Motor neuron (in vitro differentiated cells): Measurements from ENCODE around the gene USHBP1. TPM values are rescaled to one million over a fixed set of nuclear protein-coding genes. Genes with fewer than 3 reads are reported as not detected.

ENCODE experiments used
- ATAC-seq, 8 experiments: fragments of 200-7000 bp; cut with Tn5 transposase; replicated peaks in 6 of 8; 2 replicates each; pipeline ENCODE4 v1.8.0; 2021; ENCODE audit warnings: mild to moderate bottlenecking in 8 of 8, moderate library complexity in 8 of 8
- H3K27ac ChIP-seq, 2 donors: fragments of 250-450 bp; sonication (Bioruptor Pico); 2 replicates each; pipeline ENCODE4 v1.9.0; 2021; ENCODE audit warnings: antibody characterized with exemption in 2 of 2, mild to moderate bottlenecking in 2 of 2, moderate library complexity in 1 of 2
- H3K4me1 ChIP-seq, 2 donors: fragments of 250-450 bp; sonication (Bioruptor Pico); replicated peaks in 1 of 2; 2 replicates each; pipeline ENCODE4 v1.6.1; 2021; ENCODE audit warnings: antibody characterized with exemption in 2 of 2, mild to moderate bottlenecking in 2 of 2, moderate library complexity in 1 of 2
- H3K4me3 ChIP-seq, 5 donors: fragments of 250-450 bp; sonication (Bioruptor Pico); 2 replicates each; pipeline ENCODE4 v1.9.0; 2021; ENCODE audit warnings: antibody characterized with exemption in 5 of 5, mild to moderate bottlenecking in 5 of 5, moderate library complexity in 4 of 5
- WGBS, 10 experiments: fragments of 450-650 bp; shearing (Covaris generic); methylation state at CpG; one replicate each; pipeline ENCODE4 v1.0.0; 2022; 5-methylcytosine and 5-hydroxymethylcytosine counted together
- in situ Hi-C, 9 experiments: fragments of 400-800 bp; cut with MboI; loops; one replicate each; pipeline ENCODE4 v1.15.0; 2021; ENCODE audit warnings: low sequenced_read_pairs in 9 of 9, low pct_unique_long_range_greater_than_20kb in 2 of 9; ENCODE audit not compliant: unreplicated experiment in 9 of 9
- total RNA-seq, 8 experiments: library from RNA; unstranded; fragments of 300-600 nt; gene quantifications; 2 replicates each; pipeline versions ENCODE4 v1.2.3 to v1.2.4, GENCODE V29; 2022

USHBP1 gene
- total RNA-seq, 8 experiments from 2014 or later: 0.07 to 0.59 (median 0.27) TPM; not detected in 1

GRCh38 chr19:17240062-17240752 lies 24.3 kb downstream of the USHBP1 start:
- WGBS, 10 experiments: 0 to 83% (median 46%) methylated on average over 1 to 5 of the region's 24 CpGs; no CpG with 5 or more reads in 2 of the 10 experiments
- Histone ChIP-seq H3K4me3 (no peak overlapping the region), H3K4me1 (peaks cover 22 to 24% of the 10 kb centered on the region in 2 donors), H3K27ac (peak overlapping the region in 1 of 2 donors; percentile 13)
- no peak for ATAC-seq
- in situ Hi-C loops: no loop called here

DNA sequence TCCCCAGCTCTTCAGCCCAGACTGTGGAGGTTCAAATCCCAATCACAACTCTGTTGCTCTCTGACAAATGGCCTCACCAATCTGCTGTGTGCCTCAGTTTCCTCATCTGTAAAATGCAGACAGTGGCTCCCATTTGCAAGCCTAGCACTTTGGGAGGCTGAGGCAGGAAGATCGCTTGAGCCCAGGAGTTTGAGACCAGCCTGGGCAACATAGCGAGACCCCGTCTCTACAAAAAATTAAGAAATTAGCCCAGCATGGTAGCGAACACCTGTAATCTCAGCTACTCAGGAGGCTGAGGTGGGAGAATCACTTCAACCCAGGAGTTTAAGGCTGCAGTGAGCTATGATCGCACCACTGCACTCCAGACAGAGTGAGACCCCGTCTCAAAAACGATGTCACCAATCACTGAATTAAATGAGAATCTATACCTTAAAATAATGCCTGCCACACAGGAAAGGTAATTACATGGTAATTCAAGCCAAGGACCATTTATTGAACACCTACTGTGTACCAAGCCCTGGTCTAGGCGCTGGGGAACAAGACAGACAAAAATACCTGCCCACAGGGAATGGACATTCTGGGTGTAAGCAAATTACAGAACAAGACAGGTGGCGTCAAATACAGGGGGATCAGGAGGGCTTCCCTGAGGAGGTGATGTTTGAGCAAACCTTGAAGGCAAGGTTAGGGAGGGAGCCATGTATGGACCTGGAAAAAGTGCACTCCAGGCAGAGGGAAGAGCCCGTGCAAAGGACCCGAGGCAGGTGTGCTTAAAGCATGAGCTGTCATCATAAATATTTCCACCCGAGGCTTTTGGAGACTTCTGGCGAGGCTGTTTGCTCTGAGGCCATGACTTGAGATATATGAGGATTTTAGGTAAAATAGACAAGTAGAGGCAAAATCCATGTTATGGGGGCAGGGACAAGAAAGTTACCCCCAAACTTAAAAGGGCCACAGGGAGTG lies 26.5 kb downstream of the USHBP1 start:
- Histone ChIP-seq H3K27ac (no peak overlapping the region), H3K4me1 (peaks cover 24 to 26% of the 10 kb centered on the region in 2 donors), H3K4me3 (no peak overlapping the region)
- in situ Hi-C loops: no loop called here
- no peak for ATAC-seq
- WGBS, 10 experiments: 80 to 100% (median 95%) methylated on average over 1 to 10 of the region's 13 CpGs

DNA sequence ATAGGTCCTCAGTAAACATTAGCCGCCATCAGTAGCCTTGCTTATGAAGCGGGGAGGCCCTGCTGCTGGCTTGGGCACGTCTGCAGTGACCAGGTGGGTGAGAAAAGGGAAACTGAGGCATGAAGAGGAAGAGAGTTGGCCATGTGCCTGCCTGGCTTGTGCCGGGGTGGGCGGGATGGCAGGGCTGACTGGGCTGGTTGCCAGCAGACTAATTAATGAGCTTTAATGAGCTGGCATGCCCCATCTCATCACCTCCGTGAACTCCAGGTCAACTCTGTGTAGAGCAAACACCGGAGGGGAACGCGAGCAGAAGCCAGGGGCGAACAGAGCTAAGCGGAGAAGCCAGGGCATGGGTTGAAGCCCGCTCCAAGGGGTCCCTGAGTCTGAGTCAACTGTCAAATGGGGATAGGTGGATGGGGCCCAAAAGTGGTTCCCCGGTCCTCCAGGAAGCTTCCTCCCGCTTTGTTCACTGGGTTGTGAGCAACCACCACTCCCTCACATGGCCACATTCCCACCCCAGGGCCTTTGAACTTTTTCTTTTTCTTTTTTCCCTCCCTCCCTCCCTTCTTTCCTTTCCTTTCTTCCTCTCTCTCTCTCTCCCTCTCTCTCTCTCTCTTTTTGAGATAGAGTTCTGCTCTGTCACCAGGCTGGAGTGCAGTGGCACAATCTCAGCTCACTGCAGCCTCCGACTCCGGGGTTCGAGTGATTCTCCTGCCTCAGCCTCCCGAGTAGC lies 27.6 kb downstream of the USHBP1 start:
- in situ Hi-C loops: no loop called here
- 48 to 100% (median 95%) methylated on average over 1 to 3 of the region's 18 CpGs; no CpG with 5 or more reads in 4 of the 10 experiments for whole genome bisulfite sequencing, 10 experiments
- peak overlapping the region in 1 of 5 donors; percentile 51 for H3K4me3 ChIP-seq
- peak overlapping the region; percentile 66 to 77 for H3K27ac ChIP-seq
- peaks cover 20 to 24% of the 10 kb centered on the region in 2 donors for H3K4me1 ChIP-seq
- no peak for ATAC-seq

- no CpG with 5 or more reads among the region's 27 CpGs for WGBS, 10 experiments
- H3K4me3 ChIP-seq: peak overlapping the region; percentile 38 to 81 (median 52)
- H3K4me1 ChIP-seq: peaks cover 20 to 24% of the 10 kb centered on the region in 2 donors
- ATAC-seq: peak; percentile 0 to 72 (median 40)
- in situ Hi-C loops: no loop called here
- H3K27ac ChIP-seq: peak overlapping the region; percentile 91 to 92
Observed at GRCh38 chr19:17235971-17236777, 28.4 kb downstream of the USHBP1 start.

- ATAC-seq: peak; percentile 78 to 91 (median 87)
- peak overlapping the region; percentile 91 to 92 for H3K27ac ChIP-seq
- in situ Hi-C loops: no loop called here
- no CpG with 5 or more reads among the region's 80 CpGs for WGBS, 10 experiments
- H3K4me3 ChIP-seq: peak overlapping the region; percentile 38 to 81 (median 52)
- peaks cover 19 to 20% of the 10 kb centered on the region in 2 donors for H3K4me1 ChIP-seq
Observed at GRCh38 chr19:17235300-17235970, 29.1 kb downstream of the USHBP1 start.

- in situ Hi-C loops: no loop called here
- Histone ChIP-seq H3K27ac (peak overlapping the region; percentile 91 to 92), H3K4me1 (peaks cover 14 to 15% of the 10 kb centered on the region in 2 donors), H3K4me3 (peak overlapping the region; percentile 38 to 81 (median 52))
- 20 to 80% (median 42%) methylated on average over 1 to 4 of the region's 11 CpGs; no CpG with 5 or more reads in 4 of the 10 experiments for WGBS, 10 experiments
- peak; percentile 21 to 56 (median 38) for ATAC-seq
Observed at GRCh38 chr19:17234911-17235299, 29.6 kb downstream of the USHBP1 start.

DNA sequence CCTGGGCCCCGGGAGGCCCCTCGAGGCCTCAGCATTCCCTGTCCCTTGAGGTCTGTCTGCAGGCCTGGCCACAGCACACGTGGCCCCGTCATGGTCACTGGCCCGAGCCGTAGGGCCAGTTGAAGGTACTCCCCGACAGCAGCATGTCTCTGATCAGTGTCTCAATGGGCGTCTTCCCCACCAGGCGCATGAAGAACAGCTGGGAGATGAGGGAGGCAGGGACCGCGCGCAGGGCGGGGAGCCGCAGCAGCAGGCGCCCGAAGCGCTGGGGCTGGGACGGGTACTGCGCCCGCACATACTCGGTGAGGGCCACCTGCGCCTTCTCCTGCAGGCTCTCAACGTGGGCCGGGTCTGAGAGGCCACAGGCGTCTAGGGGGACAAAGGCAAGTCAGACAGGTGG lies 32.3 kb downstream of the USHBP1 start:
- H3K4me3 ChIP-seq: no peak overlapping the region
- H3K27ac ChIP-seq: no peak overlapping the region
- in situ Hi-C loops: no loop called here
- peaks cover 14 to 17% of the 10 kb centered on the region in 2 donors for H3K4me1 ChIP-seq
- ATAC-seq: no peak
- WGBS, 10 experiments: 60 to 91% methylated on average over 2 to 4 of the region's 25 CpGs; no CpG with 5 or more reads in 8 of the 10 experiments

DNA sequence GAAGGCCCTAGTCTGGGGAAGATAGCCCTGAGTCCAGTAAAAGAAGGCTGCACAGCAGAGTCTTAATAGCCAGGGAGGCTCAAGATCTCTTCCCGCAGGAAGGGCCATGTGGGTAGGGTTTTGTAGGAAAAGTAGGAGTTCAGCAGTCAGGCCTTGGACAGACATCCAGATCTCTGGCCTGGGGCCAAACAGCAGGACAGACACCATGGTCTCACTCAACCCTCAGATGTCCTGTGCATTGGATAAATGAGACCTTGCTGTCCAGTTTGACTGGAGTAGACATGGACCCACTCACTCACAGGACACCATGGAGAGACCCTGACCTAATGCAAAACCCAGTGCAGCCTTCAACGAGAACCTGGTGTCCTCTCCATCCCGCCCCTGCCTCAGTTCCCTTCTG lies 34.7 kb downstream of the USHBP1 start:
- Histone ChIP-seq H3K4me3 (no peak overlapping the region), H3K4me1 (peaks cover 6 to 9% of the 10 kb centered on the region in 2 donors), H3K27ac (no peak overlapping the region)
- ATAC-seq: no peak
- 92 to 100% (median 100%) methylated on average over 1 to 2 of the region's 3 CpGs; no CpG with 5 or more reads in 4 of the 10 experiments for WGBS, 10 experiments
- in situ Hi-C loops: no loop called here

GRCh38 chr19:17227798-17228367 lies 36.7 kb downstream of the USHBP1 start:
- in situ Hi-C loops: no loop called here
- no peak overlapping the region for H3K4me3 ChIP-seq
- no peak for ATAC-seq
- H3K27ac ChIP-seq: no peak overlapping the region
- WGBS, 10 experiments: 72 to 90% (median 86%) methylated on average over 2 to 8 of the region's 13 CpGs; no CpG with 5 or more reads in 4 of the 10 experiments
- peaks cover 0 to 4% of the 10 kb centered on the region in 2 donors for H3K4me1 ChIP-seq

GRCh38 chr19:17226002-17226933 lies 38.3 kb downstream of the USHBP1 start, which contains the start of gene OCEL1:
Gene OCEL1 (plus strand): TSS chr19:17226226. CDS start chr19:17226248, 22 bp downstream.
- in situ Hi-C loops: no loop called here
- H3K27ac ChIP-seq: peak within 1 kb of the TSS; percentile 76 to 77
- ATAC-seq: peak; percentile 90 to 93 (median 92)
- H3K4me3 ChIP-seq: peak within 1 kb of the TSS; percentile 42 to 50 (median 46)
- H3K4me1 ChIP-seq: peaks cover 0 to 4% of the 10 kb centered on the region in 2 donors
- WGBS, 10 experiments: 0 to 1% (median 0%) methylated on average over 1 to 14 of the region's 90 CpGs; no CpG with 5 or more reads in 6 of the 10 experiments
